Stimulated activated CD4-positive, alpha-beta T cell treated with anti-CD3 and anti-CD28 coated beads, Interleukin-2, amount 100 ng/mL, for 48 hours (primary cell): ENCODE data around the gene GATAD2A.
"Not testable (repeated sequence)": the region's sequence is repeated elsewhere in the genome, so short reads cannot be mapped to it uniquely, and the experiment has no call there.

Experiments
- DNase-seq, 2 donors: peaks; one replicate each; pipeline ENCODE4 v3.0.0-alpha.2; 2020

Gene GATAD2A

GRCh38 chr19:19404879-19405860, at the start of gene GATAD2A:
TSS of gene GATAD2A (plus strand) at chr19:19405675. CDS start at chr19:19465346, 59,671 bp downstream.
- DNase-seq, result peak; percentile 90 to 96

DNA sequence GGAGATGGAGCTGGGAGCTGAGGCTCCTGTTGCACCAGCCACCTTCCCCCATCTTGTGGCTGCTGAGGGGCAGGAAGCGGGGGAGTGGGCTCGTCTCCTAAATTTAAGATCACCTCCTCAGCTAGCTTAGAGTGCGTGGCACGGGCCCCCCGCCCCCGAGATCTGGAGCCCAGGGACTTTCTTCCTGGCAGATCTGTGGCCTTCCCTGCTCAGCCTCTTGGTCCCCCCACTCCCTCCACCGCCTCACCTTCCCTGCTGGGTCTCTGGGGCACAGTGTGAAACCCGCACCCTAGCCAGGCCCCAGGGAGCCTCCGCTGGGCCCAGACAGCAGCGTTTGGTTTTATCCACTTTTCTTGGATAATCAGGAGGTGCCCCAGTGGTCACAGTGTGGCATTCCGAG, 49.0 kb upstream of the GATAD2A start:
- DNase-seq, result no peak

DNA sequence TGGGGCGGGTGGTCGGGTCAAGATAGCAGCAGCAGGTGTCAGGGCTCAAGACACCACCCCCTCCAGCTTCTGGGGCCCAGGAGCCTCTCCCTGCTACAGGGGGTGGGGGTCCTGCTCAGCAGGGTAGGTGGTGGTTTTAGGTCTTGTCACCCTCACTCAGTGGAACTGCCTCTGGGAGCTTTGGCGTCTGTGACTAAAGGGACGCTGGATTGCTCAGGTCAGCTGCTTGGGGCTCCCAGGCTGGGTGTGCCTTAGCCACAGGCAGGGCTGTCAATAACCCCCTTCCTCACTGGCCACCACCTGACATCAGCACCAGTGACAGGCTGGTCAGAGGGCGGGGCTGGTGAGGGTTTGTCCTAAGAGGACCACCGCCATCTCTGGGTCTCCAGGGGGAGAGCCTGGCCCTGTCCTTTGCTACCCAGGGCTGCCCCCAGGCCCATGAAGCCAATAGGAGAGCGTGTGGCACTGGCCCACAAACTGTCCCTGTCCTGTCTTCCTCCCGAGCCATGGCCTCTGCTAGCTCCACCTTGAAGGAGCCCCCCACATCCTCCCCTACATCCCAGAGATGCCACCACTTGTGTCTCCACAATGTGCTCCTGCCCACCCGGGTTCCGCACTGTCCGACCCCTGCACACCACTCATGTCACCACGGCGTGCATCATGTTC, 48.4 kb upstream of the GATAD2A start:
- no peak for DNase-seq

- peak; percentile 72 to 75 for DNase-seq
Measured at GRCh38 chr19:19361075-19361594, 44.3 kb upstream of the GATAD2A start.

DNA sequence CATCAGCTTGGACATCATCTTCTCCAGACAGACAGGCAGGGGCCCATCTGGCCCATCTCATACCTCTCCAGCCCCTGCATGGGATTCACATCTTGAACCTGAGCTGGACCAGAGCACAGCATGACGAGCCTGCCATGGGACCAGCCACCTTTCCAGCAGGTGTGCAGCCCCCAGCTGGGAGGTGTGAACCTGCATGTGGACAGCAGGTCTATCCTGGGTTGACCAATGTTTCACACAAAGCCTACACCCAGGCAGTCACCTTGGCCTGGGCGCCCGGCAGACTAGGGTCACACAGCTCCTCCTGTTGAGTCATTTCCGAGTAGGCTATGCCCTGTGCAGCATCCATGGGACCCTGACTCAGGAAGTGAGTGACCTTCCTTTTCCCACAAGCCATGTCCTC, 43.4 kb upstream of the GATAD2A start:
- DNase-seq, result no peak

DNA sequence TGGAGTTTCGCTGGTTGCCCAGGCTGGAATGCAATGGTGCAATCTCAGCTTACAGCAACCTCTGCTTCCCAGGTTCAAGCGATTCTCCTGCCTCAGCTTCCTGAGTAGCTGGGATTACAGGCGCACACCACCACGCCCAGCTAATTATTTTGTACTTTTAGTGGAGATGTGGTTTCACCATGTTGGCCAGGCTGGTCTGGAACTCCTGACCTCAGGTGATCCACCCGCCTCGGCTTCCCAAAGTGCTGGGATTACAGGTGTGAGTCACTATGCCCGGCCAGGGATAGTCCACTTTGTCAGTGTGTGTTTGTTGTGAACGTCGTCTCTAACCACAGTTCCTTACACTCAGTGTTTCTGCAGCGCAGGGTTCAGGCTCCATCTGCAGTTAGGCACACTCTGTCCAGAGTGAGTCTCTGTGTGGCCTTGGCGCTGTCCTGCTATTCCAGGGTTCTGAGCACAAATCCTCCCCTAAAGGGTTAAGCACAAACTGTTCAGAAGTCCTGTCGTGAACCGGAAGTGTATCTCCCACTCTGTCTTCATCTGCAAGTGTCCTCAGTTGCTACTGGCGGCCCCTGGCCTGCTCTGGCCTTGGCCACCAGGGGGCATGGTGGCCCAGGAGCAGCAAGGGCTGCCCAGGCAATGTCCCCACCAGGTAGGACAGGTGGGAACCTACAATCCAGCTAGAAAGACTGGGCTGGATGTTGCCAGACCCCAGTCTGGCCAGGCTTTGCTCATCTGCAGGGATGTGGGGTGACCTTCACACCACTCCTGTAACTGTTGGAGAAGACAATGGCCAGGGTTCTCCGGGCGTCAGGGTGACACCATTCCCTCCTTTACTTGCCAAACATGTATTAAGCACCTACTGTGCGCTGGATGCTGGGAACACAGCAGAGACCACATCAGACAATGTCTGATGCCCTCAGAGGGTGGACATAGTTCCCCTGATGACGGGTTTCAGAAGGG, 38.8 kb upstream of the GATAD2A start:
- DNase-seq, result peak; percentile 65 to 70

GRCh38 chr19:19368087-19368486, 37.4 kb upstream of the GATAD2A start:
- no peak for DNase-seq

- no peak for DNase-seq
Measured at GRCh38 chr19:19371059-19371458, 34.4 kb upstream of the GATAD2A start.

GRCh38 chr19:19372656-19373416, 32.6 kb upstream of the GATAD2A start:
- no peak for DNase-seq

GRCh38 chr19:19379527-19379926, 25.9 kb upstream of the GATAD2A start:
- DNase-seq, result no peak

DNA sequence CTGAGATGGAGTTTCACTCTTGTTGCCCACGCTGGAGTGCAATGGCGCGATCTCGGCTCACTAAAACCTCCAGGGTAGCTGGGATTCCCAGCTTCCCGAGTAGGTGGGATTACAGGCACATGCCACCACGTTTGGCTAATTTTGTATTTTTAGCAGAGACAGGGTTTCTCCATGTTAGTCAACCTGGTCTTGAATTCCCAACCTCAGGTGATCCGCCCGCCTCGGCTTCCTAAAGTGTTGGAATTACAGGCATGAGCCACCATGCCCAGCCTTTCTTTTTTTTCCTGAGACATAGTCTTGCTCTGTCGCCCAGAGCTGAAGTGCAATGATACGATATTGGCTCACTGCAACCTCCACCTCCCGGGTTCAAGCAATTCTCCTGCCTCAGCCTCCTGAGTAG, 25.2 kb upstream of the GATAD2A start:
- not testable (repeated sequence) for DNase-seq

- DNase-seq, result no peak
Measured at GRCh38 chr19:19381007-19381926, 24.2 kb upstream of the GATAD2A start.

- DNase-seq, result no peak
Measured at GRCh38 chr19:19382118-19382517, 23.4 kb upstream of the GATAD2A start.

DNA sequence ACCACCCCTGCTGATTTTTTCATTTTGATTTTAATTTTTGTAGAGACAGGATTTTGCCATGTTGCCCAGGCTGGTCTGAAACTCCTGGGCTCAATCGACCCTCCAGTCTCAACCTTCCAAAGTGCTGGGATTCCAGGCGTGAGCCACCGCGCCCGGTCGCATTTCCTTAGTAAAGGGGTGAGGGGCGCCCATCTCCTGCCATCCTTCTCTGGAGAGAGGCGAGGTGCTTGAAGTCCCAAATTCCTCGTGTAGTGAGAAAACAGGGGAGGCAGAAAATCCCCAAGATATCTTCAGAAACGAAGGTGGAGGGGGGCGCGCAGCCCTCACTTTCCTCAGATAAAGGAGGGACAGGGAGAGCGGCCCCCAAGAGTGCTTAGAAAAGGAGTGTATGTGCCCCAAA, 21.0 kb upstream of the GATAD2A start:
- DNase-seq, result no peak

- DNase-seq, result peak; percentile 100
Measured at GRCh38 chr19:19385131-19385895, 20.2 kb upstream of the GATAD2A start.

- peak in 1 of 2 donors; percentile 57 for DNase-seq
Measured at GRCh38 chr19:19385896-19386869, 19.3 kb upstream of the GATAD2A start.

- no peak for DNase-seq
Measured at GRCh38 chr19:19387108-19387507, 18.4 kb upstream of the GATAD2A start.
